PC-3 (cell line): Measurements from ENCODE around the gene TBXAS1.

ENCODE experiments used
- EZH2 ChIP-seq: fragments of 300-600 bp; sonication (generic); IDR thresholded peaks from one replicate; pipeline ENCODE4 v1.6.1; 2017; ENCODE audit warnings: antibody characterized with exemption, mild to moderate bottlenecking, low read length; ENCODE audit not compliant: unreplicated experiment
- TF ChIP-seq, protein P1 (sequence below): fragments of 300-600 bp; sonication (generic); conservative IDR thresholded peaks from 2 replicates; pipeline ENCODE4 v1.5.1; 2017; ENCODE audit warnings: antibody characterized with exemption, low read depth, mild to moderate bottlenecking, low read length

DNA sequence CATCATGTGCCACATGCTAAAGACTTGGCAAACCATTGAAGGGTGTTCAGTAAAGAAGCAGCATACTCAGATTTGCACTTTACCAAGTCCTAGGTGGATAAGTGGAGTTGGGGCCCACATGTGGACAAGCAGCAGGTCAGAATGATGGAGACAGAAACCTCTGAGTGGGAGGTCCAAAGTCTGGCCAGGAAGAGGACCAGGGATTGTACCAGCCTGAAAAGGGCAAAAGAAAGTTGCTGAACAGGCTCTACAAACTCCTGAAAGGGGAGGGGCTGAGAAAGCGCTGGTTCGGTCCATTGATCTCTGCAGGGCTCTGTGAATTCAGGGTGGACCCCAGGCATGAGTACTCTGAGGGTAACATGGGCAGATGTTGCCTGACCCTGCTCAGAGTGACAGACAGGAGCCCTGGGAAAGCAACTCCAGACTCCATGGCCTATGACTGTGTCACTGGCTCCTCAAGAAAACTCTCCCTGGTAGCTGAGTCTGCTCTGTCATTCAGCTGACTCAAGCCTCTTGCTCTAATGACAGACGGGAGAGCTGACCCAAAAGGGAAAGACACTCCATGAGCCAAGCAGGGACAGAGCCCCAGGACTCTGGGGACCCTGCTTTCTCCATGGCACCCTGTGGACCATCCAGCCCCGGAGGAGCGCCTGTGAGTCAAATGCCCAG is 68.5 kb downstream of the TBXAS1 start:
- TF ChIP-seq, protein P1, sequence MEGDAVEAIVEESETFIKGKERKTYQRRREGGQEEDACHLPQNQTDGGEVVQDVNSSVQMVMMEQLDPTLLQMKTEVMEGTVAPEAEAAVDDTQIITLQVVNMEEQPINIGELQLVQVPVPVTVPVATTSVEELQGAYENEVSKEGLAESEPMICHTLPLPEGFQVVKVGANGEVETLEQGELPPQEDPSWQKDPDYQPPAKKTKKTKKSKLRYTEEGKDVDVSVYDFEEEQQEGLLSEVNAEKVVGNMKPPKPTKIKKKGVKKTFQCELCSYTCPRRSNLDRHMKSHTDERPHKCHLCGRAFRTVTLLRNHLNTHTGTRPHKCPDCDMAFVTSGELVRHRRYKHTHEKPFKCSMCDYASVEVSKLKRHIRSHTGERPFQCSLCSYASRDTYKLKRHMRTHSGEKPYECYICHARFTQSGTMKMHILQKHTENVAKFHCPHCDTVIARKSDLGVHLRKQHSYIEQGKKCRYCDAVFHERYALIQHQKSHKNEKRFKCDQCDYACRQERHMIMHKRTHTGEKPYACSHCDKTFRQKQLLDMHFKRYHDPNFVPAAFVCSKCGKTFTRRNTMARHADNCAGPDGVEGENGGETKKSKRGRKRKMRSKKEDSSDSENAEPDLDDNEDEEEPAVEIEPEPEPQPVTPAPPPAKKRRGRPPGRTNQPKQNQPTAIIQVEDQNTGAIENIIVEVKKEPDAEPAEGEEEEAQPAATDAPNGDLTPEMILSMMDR = no peak
- TF ChIP-seq EZH2 = no peak
